Measurements from ENCODE around the gene RBP3.

- TF ChIP-seq, protein P1, sequence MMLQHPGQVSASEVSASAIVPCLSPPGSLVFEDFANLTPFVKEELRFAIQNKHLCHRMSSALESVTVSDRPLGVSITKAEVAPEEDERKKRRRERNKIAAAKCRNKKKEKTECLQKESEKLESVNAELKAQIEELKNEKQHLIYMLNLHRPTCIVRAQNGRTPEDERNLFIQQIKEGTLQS (IDR thresholded peaks at IDR 0.05): no peak
- TF ChIP-seq SIN3A (IDR thresholded peaks at IDR 0.05; ENCODE audit: low read depth) (no peak), POLR2AphosphoS5 (IDR thresholded peaks at IDR 0.05; ENCODE audit: low read depth, low read length) (no peak), EGR1 (IDR thresholded peaks at IDR 0.05; ENCODE audit: low read depth) (no peak)
- TF ChIP-seq, protein P2, sequence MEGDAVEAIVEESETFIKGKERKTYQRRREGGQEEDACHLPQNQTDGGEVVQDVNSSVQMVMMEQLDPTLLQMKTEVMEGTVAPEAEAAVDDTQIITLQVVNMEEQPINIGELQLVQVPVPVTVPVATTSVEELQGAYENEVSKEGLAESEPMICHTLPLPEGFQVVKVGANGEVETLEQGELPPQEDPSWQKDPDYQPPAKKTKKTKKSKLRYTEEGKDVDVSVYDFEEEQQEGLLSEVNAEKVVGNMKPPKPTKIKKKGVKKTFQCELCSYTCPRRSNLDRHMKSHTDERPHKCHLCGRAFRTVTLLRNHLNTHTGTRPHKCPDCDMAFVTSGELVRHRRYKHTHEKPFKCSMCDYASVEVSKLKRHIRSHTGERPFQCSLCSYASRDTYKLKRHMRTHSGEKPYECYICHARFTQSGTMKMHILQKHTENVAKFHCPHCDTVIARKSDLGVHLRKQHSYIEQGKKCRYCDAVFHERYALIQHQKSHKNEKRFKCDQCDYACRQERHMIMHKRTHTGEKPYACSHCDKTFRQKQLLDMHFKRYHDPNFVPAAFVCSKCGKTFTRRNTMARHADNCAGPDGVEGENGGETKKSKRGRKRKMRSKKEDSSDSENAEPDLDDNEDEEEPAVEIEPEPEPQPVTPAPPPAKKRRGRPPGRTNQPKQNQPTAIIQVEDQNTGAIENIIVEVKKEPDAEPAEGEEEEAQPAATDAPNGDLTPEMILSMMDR (IDR thresholded peaks at IDR 0.05 in 2 of 3, conservative IDR thresholded peaks at IDR 0.05 in 1 of 3; ENCODE audit: borderline replicate concordance in 1 of 3, insufficient read depth in 1 of 3, low read depth in 2 of 3, low read length in 2 of 3): no peak
Observed at GRCh38 chr10:47354900-47355299, 6.7 kb downstream of the RBP3 start.
